ENCODE measurements around the gene PNPLA3. TPM values are rescaled to one million over a fixed set of nuclear protein-coding genes. Genes with fewer than 3 reads are reported as not detected.

Gene PNPLA3
- total RNA-seq, 1 donor from 2014 or later: 6.9 TPM

GRCh38 chr22:43909708-43910107 lies 13.9 kb upstream of the PNPLA3 start:
- H3K9me3 ChIP-seq: no peaks in the 10 kb centered on the region
- H3K36me3 ChIP-seq: no peaks in the 10 kb centered on the region
- TF ChIP-seq CTCF (IDR thresholded peaks at IDR 0.05): no peak
- DNase-seq: no peak
- no peak overlapping the region for H3K27ac ChIP-seq
- peaks cover 31% of the 10 kb centered on the region for H3K27me3 ChIP-seq (ENCODE audit: low read depth)
- H3K4me3 ChIP-seq: no peak overlapping the region
- no peak for ATAC-seq
- H3K4me1 ChIP-seq: no peaks in the 10 kb centered on the region
- intact Hi-C loops (cut with DNase I): no loop called here

GRCh38 chr22:43910178-43910695 lies 13.4 kb upstream of the PNPLA3 start:
- TF ChIP-seq CTCF (IDR thresholded peaks at IDR 0.05): no peak
- Histone ChIP-seq H3K27ac (no peak overlapping the region), H3K27me3 (ENCODE audit: low read depth) (peaks cover 26% of the 10 kb centered on the region), H3K36me3 (no peaks in the 10 kb centered on the region), H3K9me3 (no peaks in the 10 kb centered on the region), H3K4me1 (no peaks in the 10 kb centered on the region), H3K4me3 (no peak overlapping the region)
- intact Hi-C loops (cut with DNase I): no loop called here
- ATAC-seq: no peak
- DNase-seq: no peak

- no peaks in the 10 kb centered on the region for H3K9me3 ChIP-seq
- no peak for ATAC-seq
- H3K4me3 ChIP-seq: no peak overlapping the region
- intact Hi-C loops (cut with DNase I): no loop called here
- no peaks in the 10 kb centered on the region for H3K36me3 ChIP-seq
- H3K27me3 ChIP-seq (ENCODE audit: low read depth): peaks cover 21% of the 10 kb centered on the region
- no peak overlapping the region for H3K27ac ChIP-seq
- H3K4me1 ChIP-seq: no peaks in the 10 kb centered on the region
- DNase-seq: no peak
- TF ChIP-seq CTCF (IDR thresholded peaks at IDR 0.05): no peak
Observed at GRCh38 chr22:43911351-43911750, 12.3 kb upstream of the PNPLA3 start.

- no peak overlapping the region for H3K27ac ChIP-seq
- ATAC-seq (no peak), DNase-seq (no peak)
- no peaks in the 10 kb centered on the region for H3K9me3 ChIP-seq
- peaks cover 35% of the 10 kb centered on the region for H3K27me3 ChIP-seq (ENCODE audit: low read depth)
- no peak for TF ChIP-seq CTCF (IDR thresholded peaks at IDR 0.05)
- no peaks in the 10 kb centered on the region for H3K4me1 ChIP-seq
- H3K36me3 ChIP-seq: no peaks in the 10 kb centered on the region
- intact Hi-C loops (cut with DNase I): no loop called here
- no peak overlapping the region for H3K4me3 ChIP-seq
Observed at GRCh38 chr22:43917521-43917920, 6.1 kb upstream of the PNPLA3 start.

- Histone ChIP-seq H3K27me3 (ENCODE audit: low read depth) (peaks cover 39% of the 10 kb centered on the region), H3K4me3 (no peak overlapping the region), H3K9me3 (no peaks in the 10 kb centered on the region), H3K4me1 (peaks cover 6% of the 10 kb centered on the region), H3K36me3 (no peaks in the 10 kb centered on the region), H3K27ac (no peak overlapping the region)
- no peak for DNase-seq
- no peak for TF ChIP-seq CTCF (IDR thresholded peaks at IDR 0.05)
- ATAC-seq: no peak
- intact Hi-C loops (cut with DNase I): no loop called here
Observed at GRCh38 chr22:43919106-43919973, 4.3 kb upstream of the PNPLA3 start.

Data from lower lobe of right lung (tissue), 2 donors.